Activated effector memory CD4-positive, alpha-beta T cell treated with anti-CD3 and anti-CD28 coated beads, Interleukin-2, amount 50 U/mL, for 16 hours (primary cell): ENCODE results near the gene MRPL38.
"Not testable (repeated sequence)": the region's sequence is repeated elsewhere in the genome, so short reads cannot be mapped to it uniquely, and the experiment has no call there.

Experiments
- DNase-seq: peaks from one replicate; pipeline ENCODE4 v3.0.0-alpha.2; 2020

MRPL38 gene

DNA sequence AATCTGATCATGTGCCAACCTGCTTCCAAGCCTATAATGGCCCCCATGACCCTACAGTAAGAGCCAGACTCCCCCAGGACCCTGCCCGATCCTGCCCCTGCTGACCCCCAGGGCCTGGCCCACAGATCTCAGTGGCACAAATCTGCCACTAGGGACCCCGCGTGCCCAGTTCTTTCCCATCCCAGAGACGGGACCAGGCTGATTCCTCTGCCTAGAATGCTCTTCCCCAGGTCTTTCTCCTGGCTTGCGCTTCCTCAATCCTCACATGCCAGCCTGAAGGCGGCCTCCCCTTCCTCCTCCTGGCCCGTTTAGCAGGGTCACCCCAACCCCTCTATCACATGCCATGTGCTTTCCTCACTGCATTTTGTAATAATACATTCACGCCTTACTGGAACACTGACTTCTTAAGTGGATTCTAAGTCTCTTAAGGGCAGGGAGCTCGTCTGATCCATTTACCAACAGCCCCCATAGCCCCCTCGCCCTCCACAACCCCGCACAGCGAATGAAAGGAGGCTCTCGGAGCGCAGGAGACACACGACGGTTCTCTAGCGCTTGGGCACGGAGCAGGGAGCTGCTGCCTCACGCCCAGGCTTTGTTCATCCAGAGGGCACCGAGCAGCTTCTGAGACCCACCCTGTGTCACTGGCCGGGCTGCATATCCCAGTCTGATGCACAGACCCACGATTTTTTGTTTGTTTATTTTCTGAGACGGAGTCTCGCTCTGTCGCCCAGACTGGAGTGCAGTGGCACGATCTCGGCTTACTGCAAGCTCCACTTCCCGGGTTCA is 9.1 kb downstream of the MRPL38 start:
- DNase-seq = no peak

DNA sequence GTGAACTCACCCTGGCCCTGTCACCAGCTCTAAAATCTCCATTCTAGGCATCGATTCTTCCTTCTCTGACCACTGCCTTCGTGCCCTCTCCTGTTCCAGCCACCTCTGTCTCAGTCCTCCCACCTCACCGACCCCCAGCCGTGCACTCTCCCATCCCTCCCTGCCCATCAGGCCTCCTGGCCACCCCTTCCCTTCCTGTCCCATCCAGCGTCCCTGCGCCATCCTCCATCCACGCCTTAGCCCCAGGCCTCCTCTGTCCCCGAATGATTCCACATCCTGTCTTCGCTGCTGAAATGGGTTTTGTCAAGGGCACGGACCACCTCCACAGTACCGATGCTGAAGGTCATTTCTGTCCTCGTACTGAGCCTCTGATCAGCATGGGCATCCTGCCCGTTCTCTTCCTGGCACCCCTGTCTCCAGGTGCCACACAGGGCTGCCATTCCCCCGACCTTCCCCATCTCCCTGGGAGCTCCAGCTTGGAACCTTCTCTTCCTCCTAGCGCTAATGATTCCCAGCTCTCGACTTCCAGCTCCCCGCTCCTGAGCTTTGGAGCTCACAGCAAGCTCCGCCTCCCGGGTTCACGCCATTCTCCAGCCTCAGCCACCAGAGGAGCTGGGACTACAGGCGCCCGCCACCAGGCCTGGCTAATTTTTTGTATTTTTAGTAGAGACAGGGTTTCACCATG is 10.5 kb downstream of the MRPL38 start:
- no peak for DNase-seq

DNA sequence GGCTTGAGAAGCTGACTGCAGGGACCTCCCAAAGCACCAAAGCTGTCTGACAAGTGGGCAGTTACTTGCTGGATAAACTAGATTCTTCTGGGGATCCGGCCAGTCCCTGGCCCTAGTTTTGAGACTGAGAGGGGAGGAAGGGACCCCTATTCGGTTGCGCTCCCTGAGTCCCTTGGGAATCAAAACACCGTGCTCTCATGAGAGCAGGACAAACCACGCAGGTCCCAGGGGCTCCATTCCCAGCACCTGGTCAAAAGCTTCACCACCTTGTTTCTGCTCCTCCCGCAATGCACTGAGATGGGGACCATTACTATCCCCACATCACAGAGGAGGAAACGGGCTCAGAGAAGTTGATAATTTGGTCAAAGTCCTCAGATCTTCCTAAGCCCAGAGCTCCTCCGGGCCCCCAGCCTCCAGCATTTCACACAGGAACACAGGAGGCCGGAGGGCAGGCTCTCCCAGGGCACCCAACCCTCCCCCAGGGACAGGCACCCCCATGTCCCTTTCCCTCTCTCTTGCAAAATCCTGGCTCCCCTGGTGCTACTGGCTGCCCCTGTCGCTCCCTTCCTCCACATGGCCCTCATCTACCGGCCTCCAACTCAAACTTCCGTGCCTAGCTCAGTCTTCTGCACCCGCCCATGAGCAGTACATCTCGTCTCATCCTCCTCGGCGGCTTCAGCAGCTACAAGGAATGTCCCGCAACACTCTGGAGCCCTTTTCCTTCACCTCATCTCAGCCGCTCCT is 11.2 kb downstream of the MRPL38 start:
- DNase-seq = no peak

DNA sequence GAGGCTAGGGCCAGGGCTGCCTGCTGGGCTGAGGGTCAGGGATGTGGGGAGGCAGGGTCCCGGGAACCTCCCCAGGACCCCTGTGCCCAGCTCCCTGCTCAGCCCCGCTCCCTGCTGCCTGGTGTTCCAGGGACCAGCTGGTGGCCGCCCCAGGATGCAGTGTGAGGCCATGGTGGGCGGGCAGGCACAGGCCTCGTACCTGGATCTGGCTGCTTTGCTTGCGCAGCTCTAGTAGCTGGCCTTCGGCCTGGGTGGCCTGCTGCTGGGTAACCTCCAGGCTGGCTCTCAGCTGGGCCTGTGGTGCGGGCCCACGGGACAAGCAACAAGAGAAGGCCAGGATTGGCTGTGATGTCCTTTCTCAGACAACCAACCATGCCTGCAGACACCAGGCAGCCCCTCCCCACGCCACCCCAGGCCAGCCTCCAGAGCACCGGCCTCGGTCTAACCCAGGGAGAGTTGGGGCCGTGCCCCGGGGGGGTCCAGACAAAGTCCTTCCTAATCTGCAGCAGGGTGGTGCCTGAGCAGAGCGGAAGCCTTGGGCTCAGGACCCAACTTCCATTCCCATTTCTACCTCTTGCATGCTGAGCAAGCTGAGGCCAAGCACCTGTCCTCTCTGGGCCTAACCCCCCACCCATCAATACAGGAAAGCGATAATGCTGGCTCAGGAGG is 12.0 kb downstream of the MRPL38 start:
- no peak for DNase-seq

DNA sequence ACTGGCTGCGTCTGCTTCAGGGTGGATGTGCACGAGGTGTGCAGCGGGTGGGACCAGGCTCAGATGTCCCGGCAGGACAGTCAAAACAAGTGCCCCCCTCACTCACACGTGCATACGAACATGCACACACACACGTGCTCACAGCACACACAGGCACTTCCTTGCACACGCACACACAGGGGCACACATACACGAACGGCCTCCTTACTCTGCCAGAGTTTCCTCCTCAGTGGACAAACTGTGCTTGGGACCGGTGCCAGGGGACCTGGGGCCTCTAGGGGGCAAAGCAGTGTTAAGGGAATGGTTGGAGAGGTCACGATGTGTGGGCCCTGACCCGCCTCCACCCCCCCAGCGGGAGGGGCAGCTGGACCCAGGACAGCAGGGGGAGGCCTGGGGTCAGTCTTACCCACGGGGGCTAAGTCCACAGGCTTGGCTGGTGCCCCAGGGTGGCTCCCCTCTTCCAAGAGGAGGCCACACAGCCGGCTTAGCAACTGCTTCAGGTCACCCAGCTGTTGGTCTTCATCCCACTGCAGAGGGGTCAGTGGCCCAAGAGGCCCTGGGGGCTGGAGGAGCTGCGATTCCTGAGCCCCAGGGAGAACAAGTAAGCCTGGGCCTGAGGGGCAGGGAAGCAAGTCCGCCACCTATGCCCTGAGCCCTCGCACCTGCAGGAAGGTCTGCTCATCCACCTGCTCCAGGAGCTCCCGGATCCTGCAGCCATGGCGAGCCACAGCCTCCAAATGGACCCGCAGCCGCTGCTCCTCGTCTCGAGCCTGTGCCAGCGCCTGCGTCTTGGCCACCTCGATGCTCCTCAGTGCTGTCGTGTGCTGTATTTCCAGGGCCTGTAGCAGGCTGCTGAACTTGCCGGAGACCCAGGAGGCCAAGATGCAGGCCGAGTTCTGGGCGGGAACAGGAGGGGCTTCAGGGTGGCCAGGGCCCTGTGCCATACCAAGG is 12.8 kb downstream of the MRPL38 start:
- no peak for DNase-seq

DNA sequence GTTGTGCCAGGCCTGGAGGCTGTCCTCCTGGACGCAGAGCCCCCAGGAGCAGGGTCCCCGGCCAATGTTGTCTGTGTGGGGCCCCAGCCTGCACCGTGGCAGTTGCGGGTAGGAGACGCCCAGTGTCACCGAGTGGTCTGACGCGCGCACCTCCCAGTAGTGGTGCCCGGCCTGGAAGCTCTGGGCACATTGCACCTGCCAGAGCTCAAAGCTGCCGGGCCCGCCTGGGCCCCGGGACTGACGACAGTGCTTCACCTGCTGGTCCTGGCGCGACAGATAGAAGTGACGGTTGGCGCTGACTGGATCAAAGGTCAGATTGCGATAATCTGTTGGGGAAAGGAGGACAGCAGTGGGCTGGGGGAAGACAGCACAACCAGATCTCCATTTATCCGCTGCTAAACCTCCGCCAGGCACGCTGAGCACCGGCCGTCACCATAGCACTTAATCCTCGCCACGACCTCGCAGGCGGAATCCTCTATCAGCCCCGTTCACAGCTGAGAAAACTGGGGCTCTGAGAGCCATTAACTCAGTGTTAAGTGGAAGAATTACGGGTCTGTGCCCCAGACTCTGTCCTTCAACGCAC is 13.6 kb downstream of the MRPL38 start:
- DNase-seq = no peak

DNA sequence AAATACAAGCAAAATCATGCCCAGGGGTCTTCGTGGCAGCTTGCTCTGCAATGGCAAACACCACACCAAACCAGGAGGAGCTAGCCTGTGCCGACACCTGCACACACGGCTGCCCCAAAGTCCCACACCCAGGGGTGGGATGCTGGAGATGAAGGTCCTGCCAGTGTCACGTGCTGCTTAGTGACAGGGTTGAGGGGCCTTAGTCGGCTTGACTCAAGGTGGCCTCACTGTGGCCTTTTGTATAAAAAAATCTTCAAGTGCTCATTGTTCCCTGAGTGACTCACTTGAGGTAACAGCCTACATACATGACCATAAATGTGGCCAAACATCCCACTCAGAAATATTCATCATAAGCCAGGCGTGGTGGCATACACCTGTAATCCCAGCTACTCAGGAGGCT is 15.2 kb downstream of the MRPL38 start:
- no peak for DNase-seq

DNA sequence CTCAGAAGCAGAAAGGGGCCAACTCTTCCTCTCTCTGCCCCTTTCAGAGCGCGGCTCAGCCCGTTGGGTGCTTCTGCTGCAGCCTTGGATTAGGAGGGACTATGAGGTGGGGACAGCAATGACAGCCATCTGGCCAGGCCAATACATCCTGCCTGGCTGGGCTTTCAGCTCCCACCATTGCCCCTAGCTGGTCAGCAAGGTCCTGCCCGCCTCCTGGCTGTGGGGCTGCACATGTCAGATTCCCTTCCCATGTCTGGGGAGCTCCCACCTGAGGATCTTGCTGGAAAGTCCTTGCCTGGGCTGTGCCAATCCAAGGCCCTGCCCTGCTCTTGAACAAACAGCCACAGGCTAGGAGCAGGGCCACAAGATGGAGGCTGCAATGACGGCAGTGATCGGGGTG is 16.2 kb downstream of the MRPL38 start:
- no peak for DNase-seq

DNA sequence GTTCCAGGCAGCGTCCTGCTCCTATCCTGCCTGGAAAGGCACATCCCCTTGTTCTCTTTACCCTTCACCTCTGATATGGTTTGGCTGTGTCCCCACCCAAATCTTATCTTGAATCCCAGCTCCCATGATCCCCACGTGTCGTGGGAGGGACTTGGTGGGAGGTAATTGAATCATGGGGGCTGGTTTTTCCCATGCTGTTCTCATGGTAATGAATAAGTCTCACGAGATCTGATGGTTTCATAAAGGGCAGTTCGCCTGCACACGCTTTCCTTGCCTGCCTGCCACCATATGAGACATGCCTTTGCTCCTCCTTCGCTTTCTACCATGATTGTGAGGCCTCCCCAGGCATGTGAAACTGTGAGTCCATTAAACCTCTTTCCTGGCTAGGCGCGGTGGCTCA is 18.8 kb downstream of the MRPL38 start:
- DNase-seq = not testable (repeated sequence)

DNA sequence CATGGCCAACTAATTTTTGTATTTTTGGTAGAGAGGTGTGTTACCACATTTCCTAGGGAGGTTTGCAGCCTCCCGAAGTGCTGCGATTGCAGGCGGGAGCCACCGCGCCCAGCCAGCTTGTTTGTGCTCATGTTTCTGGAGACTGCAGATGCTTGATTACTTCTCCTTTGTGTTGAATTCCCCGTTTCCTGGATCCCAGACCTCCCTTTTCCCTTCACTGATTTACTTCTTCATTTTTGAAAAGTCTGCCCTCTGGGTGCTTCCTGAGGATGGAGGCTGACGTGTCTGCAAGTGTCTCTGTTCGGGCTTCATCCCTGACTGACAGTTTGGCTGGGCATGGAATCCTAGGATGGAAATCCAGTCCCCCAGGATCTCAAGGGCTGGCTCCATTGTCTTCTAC is 19.3 kb downstream of the MRPL38 start:
- no peak for DNase-seq

DNA sequence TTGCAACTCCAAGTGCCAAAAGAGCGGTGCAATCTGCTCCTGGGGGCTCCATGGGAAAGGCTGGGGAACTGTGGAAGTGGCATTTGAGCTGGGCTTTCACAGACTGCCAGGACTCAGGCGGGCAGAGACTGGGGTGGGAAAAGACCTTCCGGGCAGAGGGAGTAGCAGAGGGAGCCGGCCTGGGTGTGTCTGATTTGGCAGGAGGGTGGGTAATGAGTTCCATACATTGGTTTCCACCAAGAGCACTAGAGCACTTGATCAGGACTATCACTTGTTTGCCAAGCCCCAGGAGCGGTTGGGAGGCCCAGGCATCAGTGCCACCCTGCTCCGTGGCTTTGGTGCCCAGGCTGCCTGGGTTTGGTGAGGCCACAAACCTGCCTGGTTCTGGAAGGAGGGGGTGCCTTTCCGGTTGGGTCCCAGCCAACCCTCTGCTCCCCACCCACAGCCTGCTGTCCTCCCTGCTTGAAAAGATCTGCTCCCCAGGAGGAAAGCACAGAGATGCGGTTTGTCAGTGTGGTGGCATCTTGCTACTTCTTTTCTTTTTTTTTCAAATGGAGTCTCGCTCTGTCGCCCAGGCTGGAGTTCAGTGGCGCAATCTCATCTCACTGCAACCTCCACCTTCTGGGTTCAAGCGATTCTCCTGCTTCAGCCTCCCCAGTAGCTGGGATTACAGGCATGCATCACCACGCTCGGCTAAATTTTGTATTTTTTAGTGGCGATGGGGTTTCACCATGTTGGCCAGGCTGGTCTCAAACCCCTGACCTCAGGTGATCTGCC is 22.8 kb downstream of the MRPL38 start:
- DNase-seq = no peak

DNA sequence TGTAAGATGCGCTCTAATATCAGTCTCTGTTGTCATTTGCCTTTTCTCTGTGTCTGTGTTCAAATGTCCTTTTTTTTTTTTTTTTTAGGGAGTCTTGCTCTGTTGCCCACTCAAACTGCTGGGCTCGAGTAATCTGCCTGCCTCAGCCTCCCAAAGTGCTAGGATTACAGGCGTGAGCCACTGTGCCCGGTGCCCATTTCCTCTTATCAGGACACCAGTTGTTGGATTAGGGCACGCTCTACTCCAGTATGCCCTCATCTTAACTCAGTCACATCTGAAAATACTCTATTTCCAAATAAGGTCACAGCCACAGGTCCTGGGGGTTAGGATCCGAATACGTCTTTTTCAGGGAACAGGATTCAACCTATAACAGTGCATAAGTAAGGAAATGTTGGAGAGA is 24.4 kb downstream of the MRPL38 start:
- DNase-seq = no peak

DNA sequence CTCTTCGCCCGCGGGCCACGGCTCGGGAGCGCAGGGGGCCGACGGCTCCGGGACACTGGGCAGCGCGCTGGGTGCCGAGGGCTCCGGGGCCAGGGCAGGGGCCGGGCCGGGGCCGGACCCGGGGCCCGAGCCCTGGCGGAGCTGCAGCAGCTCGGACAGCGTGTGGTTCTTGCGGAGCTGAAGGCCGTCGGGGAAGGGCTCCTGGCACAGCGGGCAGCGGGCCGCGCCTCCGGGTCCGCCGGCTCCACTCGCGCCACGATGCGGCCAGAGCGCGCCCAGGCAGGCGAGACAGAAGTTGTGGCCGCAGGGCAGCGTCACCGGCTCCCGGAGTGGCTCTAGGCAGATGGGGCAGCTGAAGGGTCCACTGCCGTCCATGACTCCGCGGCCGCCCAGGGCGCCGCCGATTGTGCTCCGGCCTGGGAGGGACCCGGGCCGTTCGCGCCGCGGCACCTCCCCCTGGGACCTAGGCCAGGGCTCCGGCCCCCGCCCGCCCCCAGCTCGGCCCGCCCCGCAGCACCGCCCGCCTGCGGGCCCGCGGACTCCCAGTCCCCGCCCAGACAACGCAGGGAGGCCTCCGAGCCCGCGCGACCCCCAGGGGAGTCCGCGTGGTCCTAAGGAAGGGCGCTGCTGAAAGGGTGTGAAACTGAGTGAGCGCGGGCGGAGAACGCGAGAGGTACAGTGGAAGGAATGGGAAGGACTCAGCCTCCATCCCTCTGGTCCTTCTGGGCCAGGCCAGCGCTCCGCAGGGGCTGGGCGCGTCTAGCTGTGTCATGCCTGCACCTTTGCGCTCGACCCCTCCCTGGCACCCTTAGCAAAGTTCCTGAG is 26.3 kb downstream of the MRPL38 start, which contains the start of gene TRIM47:
TRIM47 (minus strand) TSS at position 408 of the 825 bp plus-strand sequence; CDS start at position 375, 33 bp downstream.
- no peak for DNase-seq

DNA sequence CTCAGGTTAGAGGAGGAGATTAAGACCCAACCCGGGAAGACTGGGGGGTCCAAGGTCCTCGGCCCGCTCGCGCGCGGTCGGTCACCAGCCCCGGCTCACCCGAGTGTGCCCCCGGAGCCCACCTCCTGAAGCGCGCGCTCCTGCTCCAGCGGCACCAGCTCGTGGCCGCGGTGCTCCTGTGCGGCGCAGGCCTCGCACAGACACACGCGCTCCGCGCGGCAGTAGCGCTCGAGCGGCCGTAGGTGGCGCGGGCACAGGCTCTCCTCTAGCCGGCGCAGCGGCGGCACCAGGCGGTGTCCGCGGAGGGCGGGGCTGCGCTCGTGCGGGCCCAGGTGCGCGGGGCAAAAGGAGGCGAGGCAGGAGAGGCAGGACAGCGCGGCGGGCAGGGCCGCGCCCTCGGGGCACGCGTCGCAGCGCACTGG is 26.9 kb downstream of the MRPL38 start:
- peak; percentile 91 for DNase-seq

DNA sequence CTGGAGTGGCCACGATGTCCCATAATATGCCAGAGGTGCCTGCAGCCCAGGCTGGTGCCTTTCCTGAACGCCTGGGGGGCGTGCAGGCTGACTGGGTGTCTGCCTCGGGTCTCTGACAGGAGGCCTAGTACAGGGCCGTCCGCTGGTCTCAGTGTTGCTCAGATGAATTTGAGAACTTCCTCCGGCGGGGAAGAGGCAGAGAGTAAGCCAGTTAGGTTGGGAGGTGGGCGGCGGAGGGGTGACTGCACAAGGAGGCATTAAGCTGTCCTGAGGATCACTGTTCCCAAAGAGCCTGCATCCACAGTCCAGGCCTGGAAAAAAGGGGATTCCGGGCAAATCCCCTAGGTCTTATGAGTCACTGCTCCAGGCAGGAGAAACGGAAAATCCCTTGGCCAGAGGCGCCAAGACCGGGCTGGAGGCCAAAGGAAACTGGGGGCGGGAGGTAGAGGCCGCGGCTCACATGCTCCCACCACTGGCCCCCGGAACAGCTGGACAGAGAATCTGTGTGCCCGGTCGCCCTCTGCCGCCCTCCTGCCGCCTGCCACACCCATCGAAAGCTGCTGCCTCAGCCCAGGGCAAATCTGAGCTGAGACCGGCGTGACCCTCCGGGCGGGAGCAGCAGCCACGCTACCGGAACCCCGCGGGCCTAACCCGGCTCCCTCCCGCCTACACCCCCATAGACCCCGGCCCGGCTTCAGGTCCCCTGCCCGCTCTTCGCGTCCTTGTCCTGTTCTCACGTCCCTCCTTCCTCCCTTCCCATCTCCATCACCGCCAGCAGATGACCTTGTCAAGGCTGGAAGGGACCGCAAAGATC is 27.5 kb downstream of the MRPL38 start:
- DNase-seq = peak; percentile 78

DNA sequence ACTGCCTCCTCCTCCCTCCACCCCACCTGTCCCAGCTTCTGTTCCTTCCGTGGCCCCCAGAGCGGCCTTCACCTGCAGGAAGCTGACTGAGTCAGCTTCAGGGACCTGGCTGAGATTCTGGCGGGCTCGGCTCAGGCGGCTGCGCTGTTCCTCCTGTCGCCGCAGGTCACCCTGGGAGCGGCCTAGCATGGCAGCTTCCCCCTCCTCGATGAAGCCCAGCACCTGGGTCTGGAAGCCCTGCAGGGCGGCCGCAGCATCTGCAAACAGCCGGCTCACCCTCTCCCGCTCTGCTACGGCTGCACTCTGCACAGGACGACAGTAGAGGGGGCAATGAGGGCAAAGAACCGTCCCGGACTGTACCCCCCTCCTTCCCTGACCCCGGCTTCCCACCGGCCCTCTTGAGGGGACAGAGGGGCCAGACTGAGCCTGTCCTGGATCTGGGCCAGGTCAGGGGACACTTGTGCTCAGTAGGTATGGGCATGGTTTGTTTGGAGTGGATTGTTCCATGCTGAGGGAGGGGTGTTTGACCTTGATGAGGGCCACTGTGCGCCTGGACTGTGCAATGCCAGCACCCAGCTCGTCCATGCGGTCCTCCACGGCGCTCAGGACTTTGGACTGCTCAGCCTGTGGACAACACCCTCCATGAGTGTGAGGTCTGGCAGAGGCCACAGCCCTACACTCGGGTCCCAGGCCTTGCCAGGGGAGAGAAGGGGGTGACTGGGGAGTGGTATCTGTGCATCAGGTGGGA is 28.3 kb downstream of the MRPL38 start:
- peak; percentile 89 for DNase-seq

DNA sequence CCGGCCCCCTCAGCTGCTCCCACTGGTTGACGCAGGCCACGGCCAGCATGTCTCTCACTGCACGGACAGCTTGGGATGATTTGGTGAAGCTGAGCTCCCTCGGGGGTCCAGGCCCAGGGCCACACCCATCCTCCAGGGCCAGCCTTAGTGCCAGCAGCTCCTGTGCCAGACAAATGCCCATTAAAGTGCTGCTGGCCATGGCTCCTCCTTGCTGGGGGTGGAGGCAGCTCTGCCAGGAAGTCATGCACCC is 28.8 kb downstream of the MRPL38 start:
- DNase-seq = no peak

DNA sequence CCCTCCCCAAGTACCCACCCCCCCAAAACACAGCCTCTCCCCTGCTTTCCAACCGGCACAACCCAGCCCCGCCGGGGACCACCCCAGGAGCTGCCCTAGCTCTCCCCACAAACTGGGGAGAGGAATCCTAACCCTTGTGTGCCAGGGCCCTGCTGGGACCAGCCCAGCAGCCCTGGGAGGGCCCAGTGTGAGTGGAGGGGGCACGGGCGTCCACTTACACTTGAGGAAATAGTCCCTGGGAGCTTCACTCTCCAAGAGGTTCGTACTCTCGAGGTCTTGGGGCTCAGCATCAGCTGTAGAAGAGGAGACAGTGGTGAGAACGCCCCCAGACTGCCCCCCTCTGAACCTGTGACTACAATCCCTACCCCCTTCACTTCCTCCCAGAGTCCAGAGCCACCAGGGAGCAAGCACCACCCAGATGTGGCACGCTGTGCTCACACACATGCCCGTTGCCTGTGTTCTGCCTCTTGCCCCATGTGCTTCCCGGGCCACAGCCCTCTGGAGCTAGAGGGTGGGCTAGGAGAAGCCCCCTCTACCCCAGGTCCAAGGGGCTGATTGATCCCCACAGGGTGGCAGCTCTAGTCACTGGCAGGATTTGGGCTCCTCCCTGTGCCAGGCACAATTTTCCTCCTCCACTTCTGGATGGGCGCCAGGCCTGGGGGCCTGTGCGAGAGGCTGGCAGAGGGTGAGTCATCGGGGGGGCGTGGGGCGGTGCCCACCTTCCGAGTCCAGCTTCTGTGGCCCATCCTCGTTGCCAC is 29.3 kb downstream of the MRPL38 start:
- no peak for DNase-seq
